H1 (cell line): ENCODE results near the gene MYO3A. TPM values are rescaled to one million over a fixed set of nuclear protein-coding genes. Genes with fewer than 3 reads are reported as not detected.
A peak's percentile ranks its signal among the peaks of the same experiment; 100 is the strongest.

Experiments
- CTCF ChIA-PET: fragments of 300-600 bp; sonication (Branson Sonifier 250); formaldehyde crosslinking; loops from one replicate; lab custom pipeline; 2021; ENCODE audit not compliant: partially characterized antibody; lab: Charles Lee
- POLR2A ChIA-PET: fragments of 300-600 bp; sonication (Branson Sonifier 250); formaldehyde crosslinking; loops from one replicate; lab custom pipeline; 2021; ENCODE audit warnings: inconsistent platforms; ENCODE audit not compliant: partially characterized antibody; lab: Charles Lee
- DNase-seq, 2 experiments: peaks; one replicate each; pipeline versions ENCODE4 v3.0.0 to v3.0.0-alpha.2; 2010 to 2022; ENCODE audit warnings: low spot score in 2 of 2, low read depth in 1 of 2, mixed read lengths in 1 of 2
- FAIRE-seq: peaks from 2 replicates; lab custom pipeline; 2011; peaks lifted over from hg19 to GRCh38; lab: Jason Lieb, UNC
- H2AFZ ChIP-seq: 2 replicates; pipeline ENCODE4 v1.8.1; 2012; ENCODE audit warnings: low read length, inconsistent platforms
- H2AK5ac ChIP-seq: 2 replicates; pipeline ENCODE4 v1.6.1; 2013; ENCODE audit warnings: low read depth, low read length
- H2BK120ac ChIP-seq: replicated peaks from 2 replicates; pipeline ENCODE3; 2013; ENCODE audit warnings: low read depth, low read length, inconsistent platforms
- H2BK12ac ChIP-seq: 2 replicates; pipeline ENCODE4 v1.6.1; 2013; ENCODE audit warnings: low read depth, low read length
- H2BK15ac ChIP-seq: 2 replicates; pipeline ENCODE4 v1.6.1; 2013; ENCODE audit warnings: low read length
- H2BK20ac ChIP-seq: 2 replicates; pipeline ENCODE4 v1.6.1; 2013; ENCODE audit warnings: low read length
- H2BK5ac ChIP-seq: 2 replicates; pipeline ENCODE4 v1.6.1; 2013; ENCODE audit warnings: low read depth, low read length
- H3K14ac ChIP-seq: 2 replicates; pipeline ENCODE4 v1.6.1; 2013; ENCODE audit warnings: inconsistent platforms; ENCODE audit not compliant: insufficient read length
- H3K18ac ChIP-seq: 2 replicates; pipeline ENCODE4 v1.6.1; 2013; ENCODE audit warnings: low read length; ENCODE audit errors: extremely low read depth
- H3K23ac ChIP-seq: 2 replicates; pipeline ENCODE4 v1.6.1; 2013; ENCODE audit warnings: inconsistent platforms; ENCODE audit not compliant: insufficient read length
- H3K23me2 ChIP-seq: 2 replicates; pipeline ENCODE4 v1.6.1; 2013; ENCODE audit warnings: low read depth, low read length
- H3K27ac ChIP-seq: 2 replicates; pipeline ENCODE4 v1.6.1; 2011; ENCODE audit warnings: low read depth, low read length, inconsistent platforms
- H3K27me3 ChIP-seq, 4 experiments: replicated peaks in 1 of 4; 1 replicate in 1 of 4; 2 replicates in 3 of 4; pipeline versions ENCODE4 v1.6.1 to v1.8.1; 2011 to 2013; ENCODE audit warnings: low read length in 3 of 4, mild to moderate bottlenecking in 3 of 4, inconsistent platforms in 2 of 4, mixed read lengths in 2 of 4, moderate library complexity in 1 of 4; ENCODE audit not compliant: control insufficient read depth in 3 of 4, insufficient read depth in 3 of 4; ENCODE audit errors: extremely low read depth in 1 of 4
- H3K36me3 ChIP-seq, 4 experiments: 2 replicates each; pipeline versions ENCODE4 v1.6.1 to v1.8.1; 2011 to 2013; ENCODE audit warnings: mild to moderate bottlenecking in 4 of 4, low read length in 3 of 4, moderate library complexity in 2 of 4, control low read depth in 1 of 4, inconsistent platforms in 1 of 4; ENCODE audit not compliant: insufficient read depth in 4 of 4, control insufficient read depth in 2 of 4
- H3K4ac ChIP-seq: replicated peaks from 2 replicates; pipeline ENCODE3; 2013; ENCODE audit warnings: low read length, low read depth, mixed read lengths, inconsistent platforms; ENCODE audit not compliant: insufficient read length
- H3K4me1 ChIP-seq, 4 experiments: replicated peaks in 1 of 4; 1 replicate in 1 of 4; 2 replicates in 3 of 4; pipeline versions ENCODE4 v1.6.1 to v1.8.1; 2011 to 2013; ENCODE audit warnings: low read length in 3 of 4, inconsistent platforms in 2 of 4, mixed read lengths in 1 of 4; ENCODE audit not compliant: insufficient read depth in 4 of 4, control insufficient read depth in 3 of 4
- H3K4me2 ChIP-seq, 2 experiments: 2 replicates each; pipeline versions ENCODE4 v1.6.1 to v1.8.1; 2011 to 2013; ENCODE audit warnings: low read depth in 2 of 2, low read length in 2 of 2, control low read depth in 1 of 2, inconsistent platforms in 1 of 2, mild to moderate bottlenecking in 1 of 2; ENCODE audit not compliant: insufficient read depth in 1 of 2
- H3K4me3 ChIP-seq, 4 experiments: fragments of 200-600, 300-600 bp in 1 of 4; sonication (generic), shearing (Covaris generic), sonication (Bioruptor Twin) in 1 of 4; 2 replicates each; pipeline versions ENCODE4 v1.5.1 to v1.8.1; 2011 to 2016; ENCODE audit warnings: low read length in 4 of 4, low read depth in 3 of 4, control low read depth in 2 of 4, inconsistent platforms in 2 of 4, mild to moderate bottlenecking in 2 of 4, mixed read lengths in 1 of 4, moderate library complexity in 1 of 4; ENCODE audit not compliant: insufficient read depth in 2 of 4; ENCODE audit errors: extremely low read depth in 1 of 4
- H3K56ac ChIP-seq: replicated peaks from 2 replicates; pipeline ENCODE3; 2013; ENCODE audit warnings: low read depth, mild to moderate bottlenecking, mixed read lengths, low read length, inconsistent platforms; ENCODE audit not compliant: insufficient read length
- H3K79me1 ChIP-seq: 2 replicates; pipeline ENCODE4 v1.6.1; 2013; ENCODE audit warnings: low read depth, low read length, control low read depth
- H3K79me2 ChIP-seq, 2 experiments: 2 replicates each; pipeline versions ENCODE4 v1.6.1 to v1.8.1; 2012 to 2013; ENCODE audit warnings: low read length in 2 of 2, mild to moderate bottlenecking in 2 of 2, inconsistent platforms in 1 of 2; ENCODE audit not compliant: insufficient read depth in 2 of 2, control insufficient read depth in 1 of 2
- H3K9ac ChIP-seq, 4 experiments: replicated peaks in 1 of 4; 1 replicate in 1 of 4; 2 replicates in 3 of 4; pipeline versions ENCODE4 v1.6.1 to v1.8.1; 2011 to 2013; ENCODE audit warnings: low read depth in 3 of 4, low read length in 3 of 4, control low read depth in 2 of 4, mild to moderate bottlenecking in 2 of 4, moderate library complexity in 2 of 4, inconsistent platforms in 1 of 4; ENCODE audit errors: extremely low read depth in 1 of 4
- H3K9me3 ChIP-seq, 2 experiments: 2 replicates each; pipeline versions ENCODE4 v1.6.1 to v1.8.1; 2012 to 2013; ENCODE audit warnings: mild to moderate bottlenecking in 2 of 2, moderate library complexity in 2 of 2, control low read depth in 1 of 2, inconsistent platforms in 1 of 2, low read depth in 1 of 2, low read length in 1 of 2, mixed read lengths in 1 of 2; ENCODE audit not compliant: insufficient read depth in 2 of 2
- H4K20me1 ChIP-seq, 2 experiments: replicated peaks in 1 of 2; 2 replicates each; pipeline versions ENCODE3 to v1.8.1; 2011 to 2013; ENCODE audit warnings: inconsistent platforms in 2 of 2, low read length in 2 of 2, mild to moderate bottlenecking in 1 of 2; ENCODE audit not compliant: insufficient read depth in 2 of 2, control insufficient read depth in 1 of 2
- H4K5ac ChIP-seq: 2 replicates; pipeline ENCODE4 v1.6.1; 2013; ENCODE audit warnings: low read length, low read depth, mixed read lengths, inconsistent platforms; ENCODE audit not compliant: insufficient read length
- H4K8ac ChIP-seq: 2 replicates; pipeline ENCODE4 v1.8.0; 2013; ENCODE audit warnings: mild to moderate bottlenecking, moderate library complexity, low read length, inconsistent platforms; ENCODE audit not compliant: insufficient read depth; ENCODE audit errors: extremely low read depth
- H4K91ac ChIP-seq: replicated peaks from 2 replicates; pipeline ENCODE3; 2013; ENCODE audit warnings: low read length, mixed read lengths, inconsistent platforms; ENCODE audit not compliant: insufficient read length
- ATF2 ChIP-seq: IDR thresholded peaks from 2 replicates; pipeline ENCODE4 v1.6.1; 2012; ENCODE audit warnings: low read length, inconsistent platforms
- CEBPB ChIP-seq: IDR thresholded peaks from 2 replicates; pipeline ENCODE4 v1.6.1; 2012; ENCODE audit warnings: low read depth, low read length
- CHD2 ChIP-seq: IDR thresholded peaks from 2 replicates; pipeline ENCODE4 v1.6.1; 2012; ENCODE audit warnings: low read length, improper control_type of control experiment
- EP300 ChIP-seq, 2 experiments: IDR thresholded peaks; 1 replicate in 1 of 2; 2 replicates in 1 of 2; pipeline ENCODE4 v1.6.1; 2011 to 2012; ENCODE audit warnings: low read depth in 2 of 2, low read length in 2 of 2, mild to moderate bottlenecking in 2 of 2, borderline replicate concordance in 1 of 2, inconsistent platforms in 1 of 2, moderate library complexity in 1 of 2
- HDAC2 ChIP-seq, 2 experiments: fragments of 300-600 bp in 1 of 2; sonication (generic) in 1 of 2; IDR thresholded peaks; 2 replicates each; pipeline ENCODE4 v1.6.1; 2011 to 2012; ENCODE audit warnings: low read depth in 2 of 2, low read length in 2 of 2, mild to moderate bottlenecking in 2 of 2, moderate library complexity in 2 of 2, borderline replicate concordance in 1 of 2, inconsistent platforms in 1 of 2
- SIN3A ChIP-seq, 2 experiments: IDR thresholded peaks in 1 of 2; conservative IDR thresholded peaks in 1 of 2; 2 replicates each; pipeline ENCODE4 v1.6.1; 2011 to 2012; ENCODE audit warnings: low read length in 2 of 2, improper control_type of control experiment in 1 of 2, low read depth in 1 of 2, mild to moderate bottlenecking in 1 of 2
- SIX5 ChIP-seq: IDR thresholded peaks from 2 replicates; pipeline ENCODE4 v1.6.1; 2011; ENCODE audit warnings: mild to moderate bottlenecking, low read depth, low read length
- SP4 ChIP-seq: IDR thresholded peaks from 2 replicates; pipeline ENCODE4 v1.6.1; 2012; ENCODE audit warnings: low read length, inconsistent platforms
- TBP ChIP-seq: IDR thresholded peaks from 2 replicates; pipeline ENCODE4 v1.6.1; 2011; ENCODE audit warnings: low read depth, low read length, improper control_type of control experiment
- USF2 ChIP-seq: IDR thresholded peaks from 2 replicates; pipeline ENCODE4 v1.6.1; 2011; ENCODE audit warnings: low read length, improper control_type of control experiment
- ZNF274 ChIP-seq: IDR thresholded peaks from 2 replicates; pipeline ENCODE4 v1.7.0; 2012; ENCODE audit warnings: low read length, borderline replicate concordance; ENCODE audit errors: extremely low read depth
- WGBS, 2 experiments: shearing (Covaris generic) in 1 of 2; methylation state at CpG; one replicate each; pipeline versions ENCODE4 v1.1.6 to v1.1.7; 2013 to 2015; ENCODE audit warnings: low lambda C conversion rate in 2 of 2, mixed read lengths in 2 of 2, inconsistent platforms in 1 of 2, low coverage in 1 of 2, missing lambda C conversion rate in 1 of 2; ENCODE audit not compliant: insufficient replicate concordance in 2 of 2, insufficient coverage in 1 of 2, insufficient read length in 1 of 2; ENCODE audit errors: extremely low coverage in 1 of 2, missing lambda C conversion rate in 1 of 2; 5-methylcytosine and 5-hydroxymethylcytosine counted together
- polyA plus RNA-seq, 7 experiments: library from polyadenylated mRNA; depleted of rRNA in 3 of 7; stranded (reverse) in 5 of 7; unstranded in 2 of 7; fragments of >200 nt in 5 of 7; fragments of 200-250 nt in 2 of 7; gene quantifications; 1 replicate in 5 of 7; 2 replicates in 1 of 7; 4 replicates in 1 of 7; pipeline versions ENCODE4 v1.2.1 to v1.2.3, GENCODE V29; 2011 to 2013; ENCODE audit warnings: missing spikeins in 2 of 7, mixed read lengths in 2 of 7
- total RNA-seq: library from RNA; stranded (reverse); fragmentation: NEBNext Ultra II Directional; extraction: Animal tissue kit (Norgen Biotek cat#: 25700); gene quantifications from 2 replicates; pipeline ENCODE4 v1.2.1, GENCODE V29; 2021

MYO3A gene
- total and polyA plus RNA-seq, 2 of the 8 experiments (the other 6 are each of a cell fraction or from before 2014, with no cell fraction given) = 3.9 to 5.3 TPM

- FAIRE-seq (no peak), DNase-seq (no peak)
- Histone ChIP-seq H3K23me2 (no peaks in the 10 kb centered on the region), H3K18ac (no peak overlapping the region), H2BK12ac (no peak overlapping the region), H3K56ac (no peak overlapping the region), H2AFZ (no peak overlapping the region), H3K27me3 (no peaks in the 10 kb centered on the region), H3K79me2 (no peaks in the 10 kb centered on the region), H3K27ac (no peak overlapping the region), H2BK120ac (no peak overlapping the region), H4K8ac (no peak overlapping the region), H2BK20ac (peak overlapping the region; percentile 48; the same call in 1 of the 2 replicates), H4K91ac (no peak overlapping the region), H4K5ac (no peak overlapping the region), H2AK5ac (no peak overlapping the region), H2BK5ac (no peak overlapping the region), H3K4ac (no peak overlapping the region), H3K14ac (no peak overlapping the region), H3K4me3 (no peak overlapping the region), H3K79me1 (no peaks in the 10 kb centered on the region), H3K4me2 (no peak overlapping the region), H2BK15ac (no peak overlapping the region), H3K9ac (no peak overlapping the region), H3K4me1 (no peaks in the 10 kb centered on the region), H3K9me3 (no peaks in the 10 kb centered on the region), H3K23ac (no peak overlapping the region), H4K20me1 (no peaks in the 10 kb centered on the region), H3K36me3 (no peaks in the 10 kb centered on the region)
- CTCF ChIA-PET = interaction anchor here (1.1 kb wide), 2 partner anchors 16 to 25 kb away, joined by 3 to 5 read pairs; no protein-coding TSS in a partner anchor
- POLR2A ChIA-PET = no interaction called here
- WGBS, 2 experiments = 83% methylated on average over 7 of the region's 7 CpGs; no CpG with 5 or more reads in 1 of the 2 experiments
- TF ChIP-seq TBP (no peak), USF2 (no peak), ATF2 (no peak), SIN3A (conservative IDR thresholded peaks at IDR 0.05 in 1 of 2, IDR thresholded peaks at IDR 0.05 in 1 of 2; ENCODE audit: low read depth in 1 of 2, low read length in 2 of 2) (no peak), CEBPB (no peak), HDAC2 (IDR thresholded peaks at IDR 0.05; ENCODE audit: borderline replicate concordance in 1 of 2, low read depth in 2 of 2, low read length in 2 of 2) (no peak), EP300 (IDR thresholded peaks at IDR 0.05; ENCODE audit: borderline replicate concordance in 1 of 2, low read depth in 2 of 2, low read length in 2 of 2) (no peak), SP4 (no peak), ZNF274 (no peak), CHD2 (no peak), SIX5 (no peak)
Measured at GRCh38 chr10:26254616-26255015, 320.6 kb downstream of the MYO3A start.
